Heart left ventricle (tissue), 13 donors: ENCODE measurements around the gene KLHL26.
A peak's percentile ranks its signal among the peaks of the same experiment; 100 is the strongest.

Experiments
- CTCF ChIP-seq, 12 donors: fragments of 200-600 bp; sonication (generic) in 4 of 12; IDR thresholded peaks; one replicate each; pipeline versions ENCODE4 v1.5.0 to v1.8.0; 2018 to 2022; ENCODE audit warnings: antibody characterized with exemption in 12 of 12, mild to moderate bottlenecking in 5 of 12
- POLR2A ChIP-seq, 2 donors: fragments of 450-650 bp; IDR thresholded peaks; one replicate each; pipeline ENCODE4 v1.6.1; 2017; ENCODE audit warnings: antibody characterized with exemption in 2 of 2, mild to moderate bottlenecking in 2 of 2, moderate library complexity in 2 of 2
- donor health status: ischemic (EF 13 %, LVEDD 7.1; RV severe dilation, severe dysfunction).
- donor health status: DM: no; HTN: yes; CAD: no.
- donor health status: DM: no; HTN: no; CAD: no.
- donor health status: ischemic (EF 25% LVEDD 6.9; RV normal size, moderate dysfunction).
- donor health status: ischemic (EF 25% LVEDD 5.7; RV mildly dilated, moderate dysfunction).
- donor health status: ischemic (EF 35%, LVEDD 5.7; RV mildly dilated, moderate dysfunction).
- donor health status: nonischemic (EF 11% LVEDD 7.7; RV severe dilation, severe dysfunction).
- donor health status: DM: yes; HTN: yes; CAD: no.
- donor health status: PGD.
- donor health status: ischemic (EF 29% LVEDD 5.4; RV normal size, mild dysfunction).
- donor health status: nonischemic (EF 23%, LVEDD 6.1; RV moderate dilation, normal function).

GRCh38 chr19:18594096-18594823 is 42.6 kb upstream of the KLHL26 start:
- TF ChIP-seq CTCF (IDR thresholded peaks at IDR 0.05), result peak; percentile 49 to 94 (median 89)
- TF ChIP-seq POLR2A (IDR thresholded peaks at IDR 0.05), result peak in 1 of 2 donors; percentile 33
